ENCODE results near the gene OR6M1.

OR6M1 gene

DNA sequence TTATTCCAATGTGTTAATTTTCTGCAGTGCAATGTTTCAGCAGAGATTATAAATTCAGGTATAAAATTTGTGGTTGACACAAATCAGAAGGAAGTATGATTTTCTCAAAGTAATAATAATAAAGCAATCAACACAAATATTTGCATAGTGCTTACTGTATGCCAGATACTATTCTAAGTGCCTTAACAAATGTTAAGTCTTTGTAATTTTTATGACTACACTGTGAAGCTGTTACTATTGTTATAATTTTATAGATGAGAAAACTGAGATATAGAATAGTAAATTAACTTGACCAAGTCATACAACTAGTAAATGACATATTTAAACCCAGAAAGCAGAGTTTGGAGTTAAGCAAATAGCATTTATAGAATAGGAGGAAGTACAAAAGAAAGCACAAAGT lies 35.4 kb downstream of the OR6M1 start:
- H3K36me3 ChIP-seq (ENCODE audit: insufficient read depth), result no peaks in the 10 kb centered on the region
- H2AFZ ChIP-seq (ENCODE audit: low read depth), result no peak overlapping the region
- no peak overlapping the region for H3K9ac ChIP-seq
- H3K4me2 ChIP-seq, result no peak overlapping the region
- H3K4me3 ChIP-seq (IDR thresholded peaks at IDR 0.05; ENCODE audit: insufficient read depth, low read depth, low read length), result no peak overlapping the region
- no peaks in the 10 kb centered on the region for H4K20me1 ChIP-seq (ENCODE audit: insufficient read depth)
- no peaks in the 10 kb centered on the region for H3K4me1 ChIP-seq (ENCODE audit: low read depth, poor library complexity, severe bottlenecking)
- H3K27ac ChIP-seq, result no peak overlapping the region
- H3K79me2 ChIP-seq (ENCODE audit: insufficient read depth, low read depth), result no peaks in the 10 kb centered on the region
- TF ChIP-seq, protein P1, sequence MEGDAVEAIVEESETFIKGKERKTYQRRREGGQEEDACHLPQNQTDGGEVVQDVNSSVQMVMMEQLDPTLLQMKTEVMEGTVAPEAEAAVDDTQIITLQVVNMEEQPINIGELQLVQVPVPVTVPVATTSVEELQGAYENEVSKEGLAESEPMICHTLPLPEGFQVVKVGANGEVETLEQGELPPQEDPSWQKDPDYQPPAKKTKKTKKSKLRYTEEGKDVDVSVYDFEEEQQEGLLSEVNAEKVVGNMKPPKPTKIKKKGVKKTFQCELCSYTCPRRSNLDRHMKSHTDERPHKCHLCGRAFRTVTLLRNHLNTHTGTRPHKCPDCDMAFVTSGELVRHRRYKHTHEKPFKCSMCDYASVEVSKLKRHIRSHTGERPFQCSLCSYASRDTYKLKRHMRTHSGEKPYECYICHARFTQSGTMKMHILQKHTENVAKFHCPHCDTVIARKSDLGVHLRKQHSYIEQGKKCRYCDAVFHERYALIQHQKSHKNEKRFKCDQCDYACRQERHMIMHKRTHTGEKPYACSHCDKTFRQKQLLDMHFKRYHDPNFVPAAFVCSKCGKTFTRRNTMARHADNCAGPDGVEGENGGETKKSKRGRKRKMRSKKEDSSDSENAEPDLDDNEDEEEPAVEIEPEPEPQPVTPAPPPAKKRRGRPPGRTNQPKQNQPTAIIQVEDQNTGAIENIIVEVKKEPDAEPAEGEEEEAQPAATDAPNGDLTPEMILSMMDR (conservative IDR thresholded peaks at IDR 0.05; ENCODE audit: low read depth, low read length), result no peak
- no peaks in the 10 kb centered on the region for H3K27me3 ChIP-seq (ENCODE audit: insufficient read depth, low read depth)

DNA sequence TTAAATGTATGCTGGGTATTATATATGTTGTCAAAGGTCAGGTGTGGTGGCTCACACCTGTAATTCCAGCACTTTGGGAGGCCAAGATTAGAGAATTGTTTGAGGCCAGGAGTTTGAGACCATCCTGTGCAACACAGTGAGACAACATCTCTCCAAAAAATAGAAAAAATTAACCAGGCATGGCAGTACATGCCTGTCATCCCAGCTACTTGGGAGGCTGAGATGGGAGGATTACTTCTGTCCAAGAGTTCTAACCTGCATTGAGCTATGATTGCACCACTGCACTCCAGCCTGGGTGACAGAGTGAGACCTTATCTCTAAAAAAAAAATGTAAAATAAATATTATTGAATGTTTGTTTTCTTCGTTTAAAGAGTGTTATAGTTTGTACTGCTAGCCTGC lies 40.5 kb downstream of the OR6M1 start:
- Histone ChIP-seq H3K27me3 (ENCODE audit: insufficient read depth, low read depth) (no peaks in the 10 kb centered on the region), H3K9ac (no peak overlapping the region), H2AFZ (ENCODE audit: low read depth) (no peak overlapping the region), H3K27ac (no peak overlapping the region), H3K4me1 (ENCODE audit: low read depth, poor library complexity, severe bottlenecking) (no peaks in the 10 kb centered on the region), H3K4me2 (no peak overlapping the region), H3K36me3 (ENCODE audit: insufficient read depth) (no peaks in the 10 kb centered on the region), H4K20me1 (ENCODE audit: insufficient read depth) (no peaks in the 10 kb centered on the region), H3K4me3 (IDR thresholded peaks at IDR 0.05; ENCODE audit: insufficient read depth, low read depth, low read length) (no peak overlapping the region), H3K79me2 (ENCODE audit: insufficient read depth, low read depth) (no peaks in the 10 kb centered on the region)
- TF ChIP-seq, protein P1 (conservative IDR thresholded peaks at IDR 0.05; ENCODE audit: low read depth, low read length), result no peak

DNA sequence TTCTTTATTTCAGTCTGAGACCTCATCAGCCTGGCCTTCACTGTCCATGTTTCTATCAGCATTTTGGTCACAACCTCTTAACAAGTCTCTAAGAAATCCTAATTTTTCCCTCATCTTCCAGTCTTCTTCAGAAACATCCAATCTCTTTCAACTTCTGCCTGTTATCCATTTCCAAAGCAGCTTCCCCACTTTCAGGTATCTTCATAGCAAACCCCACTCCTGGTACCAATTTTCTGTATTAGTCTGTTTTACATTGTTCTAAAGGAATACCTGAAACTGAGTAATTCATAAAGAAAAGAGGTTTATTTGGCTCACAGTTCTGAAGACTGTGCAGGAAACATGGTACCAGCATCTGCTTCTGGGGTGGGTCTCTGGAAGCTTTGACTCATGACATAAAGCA lies 43.7 kb downstream of the OR6M1 start:
- H4K20me1 ChIP-seq (ENCODE audit: insufficient read depth), result no peaks in the 10 kb centered on the region
- H3K36me3 ChIP-seq (ENCODE audit: insufficient read depth), result no peaks in the 10 kb centered on the region
- no peaks in the 10 kb centered on the region for H3K79me2 ChIP-seq (ENCODE audit: insufficient read depth, low read depth)
- H3K4me3 ChIP-seq (IDR thresholded peaks at IDR 0.05; ENCODE audit: insufficient read depth, low read depth, low read length), result no peak overlapping the region
- H2AFZ ChIP-seq (ENCODE audit: low read depth), result no peak overlapping the region
- no peaks in the 10 kb centered on the region for H3K27me3 ChIP-seq (ENCODE audit: insufficient read depth, low read depth)
- TF ChIP-seq, protein P1 (conservative IDR thresholded peaks at IDR 0.05; ENCODE audit: low read depth, low read length), result no peak
- H3K4me2 ChIP-seq, result no peak overlapping the region
- H3K4me1 ChIP-seq (ENCODE audit: low read depth, poor library complexity, severe bottlenecking), result no peaks in the 10 kb centered on the region
- H3K9ac ChIP-seq, result no peak overlapping the region
- H3K27ac ChIP-seq, result no peak overlapping the region

DNA sequence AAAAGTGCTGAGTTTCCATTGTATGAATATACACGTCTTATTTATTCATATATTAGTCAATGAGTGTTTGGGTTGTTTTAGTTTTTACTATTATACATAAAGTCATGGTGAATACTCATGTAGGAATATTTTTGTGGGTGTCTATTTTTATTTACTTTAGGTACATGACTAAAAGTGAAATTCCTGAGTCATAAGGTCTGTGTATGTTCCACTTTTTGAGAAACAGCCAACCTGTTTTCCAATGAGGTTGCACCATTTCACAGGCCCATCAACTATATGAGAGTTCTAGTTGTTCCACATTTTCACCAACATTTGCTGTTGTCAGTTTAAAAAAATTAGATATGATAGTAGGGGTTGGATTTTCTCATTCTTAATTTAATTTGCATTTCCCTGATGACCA lies 45.3 kb downstream of the OR6M1 start:
- H3K27me3 ChIP-seq (ENCODE audit: insufficient read depth, low read depth), result no peaks in the 10 kb centered on the region
- TF ChIP-seq, protein P1 (conservative IDR thresholded peaks at IDR 0.05; ENCODE audit: low read depth, low read length), result no peak
- no peak overlapping the region for H3K4me2 ChIP-seq
- H3K27ac ChIP-seq, result no peak overlapping the region
- no peaks in the 10 kb centered on the region for H3K36me3 ChIP-seq (ENCODE audit: insufficient read depth)
- no peaks in the 10 kb centered on the region for H4K20me1 ChIP-seq (ENCODE audit: insufficient read depth)
- no peaks in the 10 kb centered on the region for H3K4me1 ChIP-seq (ENCODE audit: low read depth, poor library complexity, severe bottlenecking)
- H3K79me2 ChIP-seq (ENCODE audit: insufficient read depth, low read depth), result no peaks in the 10 kb centered on the region
- no peak overlapping the region for H3K4me3 ChIP-seq (IDR thresholded peaks at IDR 0.05; ENCODE audit: insufficient read depth, low read depth, low read length)
- no peak overlapping the region for H2AFZ ChIP-seq (ENCODE audit: low read depth)
- no peak overlapping the region for H3K9ac ChIP-seq

DNA sequence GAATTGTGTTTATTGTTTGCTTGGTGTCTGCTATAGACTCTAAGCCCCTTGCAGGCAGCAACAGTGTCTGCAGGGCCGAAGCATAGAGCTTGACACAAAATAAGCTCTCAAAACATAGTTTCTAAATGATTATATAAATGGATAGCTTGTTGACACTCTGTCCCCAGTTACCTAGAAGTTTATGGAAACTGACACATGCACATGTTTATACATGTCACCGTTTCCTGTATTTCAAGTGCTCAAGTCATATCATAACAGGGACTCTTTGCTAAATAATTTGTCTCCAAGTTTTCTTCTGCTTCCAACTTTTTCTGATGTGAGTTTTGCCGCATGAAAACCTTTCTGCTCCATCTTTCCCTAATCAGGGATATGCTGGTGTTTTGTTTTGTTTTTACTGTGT lies 48.2 kb downstream of the OR6M1 start:
- H2AFZ ChIP-seq (ENCODE audit: low read depth), result no peak overlapping the region

More for the DNA sequence above, 48.2 kb downstream of the OR6M1 start:
- Histone ChIP-seq H3K4me3 (IDR thresholded peaks at IDR 0.05; ENCODE audit: insufficient read depth, low read depth, low read length) (no peak overlapping the region), H3K36me3 (ENCODE audit: insufficient read depth) (no peaks in the 10 kb centered on the region), H4K20me1 (ENCODE audit: insufficient read depth) (no peaks in the 10 kb centered on the region), H3K27me3 (ENCODE audit: insufficient read depth, low read depth) (no peaks in the 10 kb centered on the region), H3K4me2 (no peak overlapping the region), H3K27ac (no peak overlapping the region), H3K9ac (no peak overlapping the region), H3K4me1 (ENCODE audit: low read depth, poor library complexity, severe bottlenecking) (no peaks in the 10 kb centered on the region), H3K79me2 (ENCODE audit: insufficient read depth, low read depth) (no peaks in the 10 kb centered on the region)
- TF ChIP-seq, protein P1 (conservative IDR thresholded peaks at IDR 0.05; ENCODE audit: low read depth, low read length), result no peak

Measured in KMS-11 (cell line).